ENCODE measurements around the gene STK32A.

DNA sequence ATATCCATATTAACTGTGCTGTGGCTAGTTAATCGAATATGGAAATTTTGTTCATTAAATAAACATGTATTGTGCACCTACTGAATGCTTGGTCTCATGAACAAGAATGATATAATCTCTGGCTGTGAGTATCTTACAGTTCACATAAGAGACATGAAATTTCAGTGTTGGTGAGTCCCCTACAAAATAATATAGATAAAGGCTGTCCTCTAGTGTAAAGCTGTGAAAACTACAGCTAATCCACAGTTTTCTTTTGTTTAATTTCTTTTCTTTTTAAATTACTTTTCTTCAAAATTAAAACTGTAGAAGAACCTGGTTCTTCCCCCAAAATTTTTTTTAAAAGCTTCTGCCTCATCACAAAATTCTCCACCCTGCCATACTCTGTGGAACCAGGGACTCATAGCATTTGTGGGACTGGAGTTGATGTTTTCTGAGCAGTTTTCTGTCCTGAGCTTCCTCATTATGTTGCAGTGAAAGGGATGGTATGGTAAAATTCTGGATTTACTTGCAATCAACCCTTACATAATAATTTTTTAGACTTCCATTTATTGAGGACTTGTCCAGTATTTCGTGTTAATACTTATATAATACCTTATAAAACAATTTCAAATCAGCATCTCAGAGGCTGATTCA is 135.0 kb downstream of the STK32A start:
- TF ChIP-seq, protein P1, sequence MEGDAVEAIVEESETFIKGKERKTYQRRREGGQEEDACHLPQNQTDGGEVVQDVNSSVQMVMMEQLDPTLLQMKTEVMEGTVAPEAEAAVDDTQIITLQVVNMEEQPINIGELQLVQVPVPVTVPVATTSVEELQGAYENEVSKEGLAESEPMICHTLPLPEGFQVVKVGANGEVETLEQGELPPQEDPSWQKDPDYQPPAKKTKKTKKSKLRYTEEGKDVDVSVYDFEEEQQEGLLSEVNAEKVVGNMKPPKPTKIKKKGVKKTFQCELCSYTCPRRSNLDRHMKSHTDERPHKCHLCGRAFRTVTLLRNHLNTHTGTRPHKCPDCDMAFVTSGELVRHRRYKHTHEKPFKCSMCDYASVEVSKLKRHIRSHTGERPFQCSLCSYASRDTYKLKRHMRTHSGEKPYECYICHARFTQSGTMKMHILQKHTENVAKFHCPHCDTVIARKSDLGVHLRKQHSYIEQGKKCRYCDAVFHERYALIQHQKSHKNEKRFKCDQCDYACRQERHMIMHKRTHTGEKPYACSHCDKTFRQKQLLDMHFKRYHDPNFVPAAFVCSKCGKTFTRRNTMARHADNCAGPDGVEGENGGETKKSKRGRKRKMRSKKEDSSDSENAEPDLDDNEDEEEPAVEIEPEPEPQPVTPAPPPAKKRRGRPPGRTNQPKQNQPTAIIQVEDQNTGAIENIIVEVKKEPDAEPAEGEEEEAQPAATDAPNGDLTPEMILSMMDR (IDR thresholded peaks at IDR 0.05; ENCODE audit: insufficient read depth, low read length) = peak; percentile 17
- TF ChIP-seq POLR2AphosphoS5 (IDR thresholded peaks at IDR 0.05; ENCODE audit: low read depth) = no peak
